ENCODE results near the gene GABARAPL2. TPM values are rescaled to one million over a fixed set of nuclear protein-coding genes. Genes with fewer than 3 reads are reported as not detected.
"Not testable (repeated sequence)": the region's sequence is repeated elsewhere in the genome, so short reads cannot be mapped to it uniquely, and the experiment has no call there.

GABARAPL2 gene
- total and polyA plus RNA-seq, 3 experiments from 2014 or later = 61.7 to 331 (median 66.2) TPM

- Histone ChIP-seq H3K27ac (ENCODE audit: low read depth, low read length) (no peak overlapping the region), H3K9me3 (ENCODE audit: low read length) (no peaks in the 10 kb centered on the region), H3K36me3 (ENCODE audit: insufficient read depth, low read length) (peaks cover 5% of the 10 kb centered on the region), H3K4me1 (ENCODE audit: insufficient read depth, low read length) (no peaks in the 10 kb centered on the region), H3K4me3 (ENCODE audit: low read length) (no peak overlapping the region), H3K27me3 (ENCODE audit: insufficient read depth, low read length, poor library complexity, severe bottlenecking) (no peaks in the 10 kb centered on the region)
- Mint-ChIP-seq H3K36me3 (peaks cover 0 to 35% (median 16%) of the 10 kb centered on the region in 3 donors), H3K4me1 (peaks cover 19 to 38% (median 30%) of the 10 kb centered on the region in 3 donors), H3K9me3 (no peaks in the 10 kb centered on the region), H3K4me3 (no peak overlapping the region), H3K27ac (peak overlapping the region in 6 of 8 donors; percentile 33 to 81 (median 72)), H3K27me3 (no peaks in the 10 kb centered on the region)
- ChIA-PET POLR2A (no interaction called here), CTCF (interaction anchor here (1.1 kb wide), 1 partner anchor 119 kb away, joined by 3 read pairs; the partner anchor contains the start of gene TMEM170A)
- DNase-seq = no peak
Measured at GRCh38 chr16:75584108-75584507, 17.9 kb downstream of the GABARAPL2 start.

- ChIA-PET CTCF (interaction anchor here (1.5 to 2.4 kb wide), 2 partner anchors 12 to 33 kb away, joined by 3 to 5 read pairs; no protein-coding TSS in a partner anchor), POLR2A (no interaction called here)
- peak overlapping the region in 2 of 8 donors; percentile 21 to 74 for H3K27ac Mint-ChIP-seq
- H3K9me3 Mint-ChIP-seq = no peaks in the 10 kb centered on the region
- H3K36me3 Mint-ChIP-seq = peaks cover 0 to 37% (median 14%) of the 10 kb centered on the region in 3 donors
- no peak for DNase-seq
- Histone ChIP-seq H3K36me3 (ENCODE audit: insufficient read depth, low read length) (no peaks in the 10 kb centered on the region), H3K27ac (ENCODE audit: low read depth, low read length) (no peak overlapping the region), H3K4me1 (ENCODE audit: insufficient read depth, low read length) (no peaks in the 10 kb centered on the region), H3K27me3 (ENCODE audit: insufficient read depth, low read length, poor library complexity, severe bottlenecking) (no peaks in the 10 kb centered on the region), H3K4me3 (ENCODE audit: low read length) (no peak overlapping the region), H3K9me3 (ENCODE audit: low read length) (no peaks in the 10 kb centered on the region)
- no peaks in the 10 kb centered on the region for H3K27me3 Mint-ChIP-seq
- peaks cover 13 to 27% (median 18%) of the 10 kb centered on the region in 3 donors for H3K4me1 Mint-ChIP-seq
- H3K4me3 Mint-ChIP-seq = no peak overlapping the region
Measured at GRCh38 chr16:75588716-75589115, 22.5 kb downstream of the GABARAPL2 start.

GRCh38 chr16:75589306-75589705 lies 23.1 kb downstream of the GABARAPL2 start:
- Mint-ChIP-seq H3K36me3 (peaks cover 0 to 43% (median 15%) of the 10 kb centered on the region in 3 donors), H3K27ac (peak overlapping the region in 1 of 8 donors; percentile 60), H3K27me3 (no peaks in the 10 kb centered on the region), H3K4me3 (no peak overlapping the region), H3K9me3 (no peaks in the 10 kb centered on the region), H3K4me1 (peaks cover 11 to 25% (median 14%) of the 10 kb centered on the region in 3 donors)
- ChIA-PET POLR2A (no interaction called here), CTCF (interaction anchor here (2.4 kb wide), 1 partner anchor 32 kb away, joined by 5 read pairs; no protein-coding TSS in a partner anchor)
- Histone ChIP-seq H3K4me3 (ENCODE audit: low read length) (no peak overlapping the region), H3K4me1 (ENCODE audit: insufficient read depth, low read length) (no peaks in the 10 kb centered on the region), H3K9me3 (ENCODE audit: low read length) (no peaks in the 10 kb centered on the region), H3K36me3 (ENCODE audit: insufficient read depth, low read length) (no peaks in the 10 kb centered on the region), H3K27me3 (ENCODE audit: insufficient read depth, low read length, poor library complexity, severe bottlenecking) (no peaks in the 10 kb centered on the region), H3K27ac (ENCODE audit: low read depth, low read length) (no peak overlapping the region)
- no peak for DNase-seq

GRCh38 chr16:75590920-75591843 lies 25.0 kb downstream of the GABARAPL2 start:
- Histone ChIP-seq H3K27me3 (ENCODE audit: insufficient read depth, low read length, poor library complexity, severe bottlenecking) (no peaks in the 10 kb centered on the region), H3K4me1 (ENCODE audit: insufficient read depth, low read length) (no peaks in the 10 kb centered on the region), H3K27ac (ENCODE audit: low read depth, low read length) (peak overlapping the region; percentile 31), H3K9me3 (ENCODE audit: low read length) (no peaks in the 10 kb centered on the region), H3K36me3 (ENCODE audit: insufficient read depth, low read length) (no peaks in the 10 kb centered on the region), H3K4me3 (ENCODE audit: low read length) (no peak overlapping the region)
- no peak for DNase-seq
- ChIA-PET CTCF (no interaction called here), POLR2A (no interaction called here)
- Mint-ChIP-seq H3K27ac (peak overlapping the region in 2 of 8 donors; percentile 12 to 22), H3K9me3 (no peaks in the 10 kb centered on the region), H3K36me3 (peaks cover 0 to 47% (median 14%) of the 10 kb centered on the region in 3 donors), H3K27me3 (no peaks in the 10 kb centered on the region), H3K4me1 (peaks cover 8 to 15% (median 8%) of the 10 kb centered on the region in 3 donors), H3K4me3 (no peak overlapping the region)

GRCh38 chr16:75591927-75592326 lies 25.7 kb downstream of the GABARAPL2 start:
- peaks cover 8 to 12% (median 10%) of the 10 kb centered on the region in 3 donors for H3K4me1 Mint-ChIP-seq
- H3K27me3 ChIP-seq (ENCODE audit: insufficient read depth, low read length, poor library complexity, severe bottlenecking); POLR2A ChIA-PET; H3K9me3 Mint-ChIP-seq; H3K27ac Mint-ChIP-seq; H3K4me3 Mint-ChIP-seq; H3K27ac ChIP-seq (ENCODE audit: low read depth, low read length); H3K9me3 ChIP-seq (ENCODE audit: low read length); H3K4me3 ChIP-seq (ENCODE audit: low read length); H3K4me1 ChIP-seq (ENCODE audit: insufficient read depth, low read length); CTCF ChIA-PET; H3K36me3 ChIP-seq (ENCODE audit: insufficient read depth, low read length); H3K27me3 Mint-ChIP-seq; DNase-seq: not testable (repeated sequence)
- peaks cover 3 to 50% (median 18%) of the 10 kb centered on the region in 3 donors for H3K36me3 Mint-ChIP-seq

- H3K27ac Mint-ChIP-seq = peak overlapping the region in 1 of 8 donors; percentile 56
- H3K36me3 ChIP-seq (ENCODE audit: insufficient read depth, low read length) = no peaks in the 10 kb centered on the region
- H3K4me3 ChIP-seq (ENCODE audit: low read length) = no peak overlapping the region
- H3K9me3 ChIP-seq (ENCODE audit: low read length) = no peaks in the 10 kb centered on the region
- no peaks in the 10 kb centered on the region for H3K27me3 Mint-ChIP-seq
- ChIA-PET CTCF (no interaction called here), POLR2A (no interaction called here)
- no peaks in the 10 kb centered on the region for H3K4me1 ChIP-seq (ENCODE audit: insufficient read depth, low read length)
- no peak for DNase-seq
- H3K4me1 Mint-ChIP-seq = peaks cover 7 to 15% (median 8%) of the 10 kb centered on the region in 3 donors
- no peaks in the 10 kb centered on the region for H3K27me3 ChIP-seq (ENCODE audit: insufficient read depth, low read length, poor library complexity, severe bottlenecking)
- H3K9me3 Mint-ChIP-seq = no peaks in the 10 kb centered on the region
- peaks cover 11 to 57% (median 25%) of the 10 kb centered on the region in 3 donors for H3K36me3 Mint-ChIP-seq
- H3K27ac ChIP-seq (ENCODE audit: low read depth, low read length) = no peak overlapping the region
- no peak overlapping the region for H3K4me3 Mint-ChIP-seq
Measured at GRCh38 chr16:75593308-75593707, 27.1 kb downstream of the GABARAPL2 start.

- Mint-ChIP-seq H3K4me1 (peaks cover 7 to 15% (median 8%) of the 10 kb centered on the region in 3 donors), H3K9me3 (no peaks in the 10 kb centered on the region), H3K27me3 (no peaks in the 10 kb centered on the region), H3K36me3 (peaks cover 11 to 52% (median 19%) of the 10 kb centered on the region in 3 donors), H3K4me3 (no peak overlapping the region), H3K27ac (peak overlapping the region in 7 of 8 donors; percentile 20 to 88 (median 45))
- ChIA-PET CTCF (interaction anchor here (0.8 kb wide), 1 partner anchor 13 kb away, joined by 3 read pairs; no protein-coding TSS in a partner anchor), POLR2A (no interaction called here)
- H3K4me1 ChIP-seq (ENCODE audit: insufficient read depth, low read length) = no peaks in the 10 kb centered on the region
- no peak for DNase-seq
- H3K9me3 ChIP-seq (ENCODE audit: low read length) = no peaks in the 10 kb centered on the region
- H3K4me3 ChIP-seq (ENCODE audit: low read length) = no peak overlapping the region
- peak overlapping the region; percentile 33 for H3K27ac ChIP-seq (ENCODE audit: low read depth, low read length)
- H3K27me3 ChIP-seq (ENCODE audit: insufficient read depth, low read length, poor library complexity, severe bottlenecking) = no peaks in the 10 kb centered on the region
- no peaks in the 10 kb centered on the region for H3K36me3 ChIP-seq (ENCODE audit: insufficient read depth, low read length)
Measured at GRCh38 chr16:75593825-75594820, 27.9 kb downstream of the GABARAPL2 start.

All from CD8-positive, alpha-beta memory T cell (primary cell).